ENCODE measurements around the gene PLCB1.

PLCB1 gene

DNA sequence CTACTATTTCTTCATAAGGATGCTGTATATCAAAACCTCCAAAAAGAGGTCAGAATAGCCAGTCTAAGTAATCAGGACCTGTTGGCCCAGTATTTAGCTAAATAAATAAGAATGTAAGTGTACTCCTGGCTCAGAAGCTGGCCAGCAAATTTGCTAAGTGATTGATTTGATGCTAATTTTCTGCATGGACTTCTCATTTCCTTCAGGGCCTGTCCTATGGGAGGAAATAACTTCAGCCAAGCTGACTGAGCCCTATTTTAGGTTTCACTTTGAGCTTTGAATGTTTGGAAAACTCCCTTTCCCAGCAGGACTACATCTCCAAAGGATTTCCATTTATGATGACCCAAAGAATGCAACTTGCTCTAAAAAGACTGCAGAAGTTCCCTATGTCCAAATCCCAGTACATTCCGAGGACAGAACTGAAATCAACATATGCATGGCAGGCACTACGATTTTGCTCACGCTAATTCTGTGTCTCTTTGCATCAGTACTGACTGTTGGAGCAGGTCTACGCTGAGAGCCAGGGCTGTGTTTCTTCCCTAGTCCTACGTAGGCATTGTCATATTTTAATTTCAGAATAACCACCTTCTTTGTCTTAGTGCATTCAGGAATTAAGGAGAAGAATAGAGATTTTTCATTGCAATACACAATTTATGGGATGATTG, 495.4 kb downstream of the PLCB1 start:
- 0 out of 2 replicates have a peak, but pooled peaks cover 3% of the 10 kb centered on the region for H3K36me3 ChIP-seq (ENCODE audit: insufficient read depth, low read length)
- H3K4me3 ChIP-seq (ENCODE audit: low read depth in 1 of 2, low read length in 2 of 2), result no peak overlapping the region
- H3K4me1 ChIP-seq (ENCODE audit: insufficient read depth, low read length), result no peaks in the 10 kb centered on the region
- no peak for ATAC-seq (ENCODE audit: insufficient read depth, low read depth)
- H3K27me3 ChIP-seq (ENCODE audit: insufficient read depth, low read length, poor library complexity), result no peaks in the 10 kb centered on the region
- no peak overlapping the region for H3K9ac ChIP-seq (ENCODE audit: low read depth, low read length)
- no peak overlapping the region for H2AFZ ChIP-seq (ENCODE audit: low read depth, low read length)
- TF ChIP-seq, protein P1, sequence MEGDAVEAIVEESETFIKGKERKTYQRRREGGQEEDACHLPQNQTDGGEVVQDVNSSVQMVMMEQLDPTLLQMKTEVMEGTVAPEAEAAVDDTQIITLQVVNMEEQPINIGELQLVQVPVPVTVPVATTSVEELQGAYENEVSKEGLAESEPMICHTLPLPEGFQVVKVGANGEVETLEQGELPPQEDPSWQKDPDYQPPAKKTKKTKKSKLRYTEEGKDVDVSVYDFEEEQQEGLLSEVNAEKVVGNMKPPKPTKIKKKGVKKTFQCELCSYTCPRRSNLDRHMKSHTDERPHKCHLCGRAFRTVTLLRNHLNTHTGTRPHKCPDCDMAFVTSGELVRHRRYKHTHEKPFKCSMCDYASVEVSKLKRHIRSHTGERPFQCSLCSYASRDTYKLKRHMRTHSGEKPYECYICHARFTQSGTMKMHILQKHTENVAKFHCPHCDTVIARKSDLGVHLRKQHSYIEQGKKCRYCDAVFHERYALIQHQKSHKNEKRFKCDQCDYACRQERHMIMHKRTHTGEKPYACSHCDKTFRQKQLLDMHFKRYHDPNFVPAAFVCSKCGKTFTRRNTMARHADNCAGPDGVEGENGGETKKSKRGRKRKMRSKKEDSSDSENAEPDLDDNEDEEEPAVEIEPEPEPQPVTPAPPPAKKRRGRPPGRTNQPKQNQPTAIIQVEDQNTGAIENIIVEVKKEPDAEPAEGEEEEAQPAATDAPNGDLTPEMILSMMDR (IDR thresholded peaks at IDR 0.05; ENCODE audit: borderline replicate concordance, extremely low read depth, low read length, poor library complexity, severe bottlenecking), result no peak
- TF ChIP-seq EZH2 (IDR thresholded peaks at IDR 0.05; ENCODE audit: borderline replicate concordance, low read depth, low read length, severe bottlenecking), result no peak
- H3K27ac ChIP-seq (ENCODE audit: low read length), result no peak overlapping the region
- H4K20me1 ChIP-seq (ENCODE audit: insufficient read depth, low read length), result peaks cover 2% of the 10 kb centered on the region; the same call in 1 of the 2 replicates
- no peak overlapping the region for H3K4me2 ChIP-seq (ENCODE audit: insufficient read depth, low read length)
- H3K79me2 ChIP-seq (ENCODE audit: insufficient read depth, low read length), result no peaks in the 10 kb centered on the region
- H3K9me3 ChIP-seq (ENCODE audit: insufficient read depth, low read length, severe bottlenecking), result no peaks in the 10 kb centered on the region
- no peak for DNase-seq

- no peaks in the 10 kb centered on the region for H3K27me3 ChIP-seq (ENCODE audit: insufficient read depth, low read length, poor library complexity)
- no peaks in the 10 kb centered on the region for H3K9me3 ChIP-seq (ENCODE audit: insufficient read depth, low read length, severe bottlenecking)
- no peak overlapping the region for H3K27ac ChIP-seq (ENCODE audit: low read length)
- no peak overlapping the region for H3K4me2 ChIP-seq (ENCODE audit: insufficient read depth, low read length)
- no peaks in the 10 kb centered on the region for H3K4me1 ChIP-seq (ENCODE audit: insufficient read depth, low read length)
- 0 out of 2 replicates have a peak, but pooled peaks cover 3% of the 10 kb centered on the region for H3K36me3 ChIP-seq (ENCODE audit: insufficient read depth, low read length)
- no peaks in the 10 kb centered on the region for H3K79me2 ChIP-seq (ENCODE audit: insufficient read depth, low read length)
- TF ChIP-seq, protein P1 (IDR thresholded peaks at IDR 0.05; ENCODE audit: borderline replicate concordance, extremely low read depth, low read length, poor library complexity, severe bottlenecking), result no peak
- no peak for TF ChIP-seq EZH2 (IDR thresholded peaks at IDR 0.05; ENCODE audit: borderline replicate concordance, low read depth, low read length, severe bottlenecking)
- no peak overlapping the region for H2AFZ ChIP-seq (ENCODE audit: low read depth, low read length)
- H4K20me1 ChIP-seq (ENCODE audit: insufficient read depth, low read length), result no peaks in the 10 kb centered on the region
- no peak overlapping the region for H3K4me3 ChIP-seq (ENCODE audit: low read depth in 1 of 2, low read length in 2 of 2)
- ATAC-seq (ENCODE audit: insufficient read depth, low read depth) (no peak), DNase-seq (no peak)
- H3K9ac ChIP-seq (ENCODE audit: low read depth, low read length), result no peak overlapping the region
Measured at GRCh38 chr20:8631271-8631670, 499.2 kb downstream of the PLCB1 start.

GRCh38 chr20:8633366-8633765, 501.3 kb downstream of the PLCB1 start:
- H3K79me2 ChIP-seq (ENCODE audit: insufficient read depth, low read length), result no peaks in the 10 kb centered on the region
- ATAC-seq (ENCODE audit: insufficient read depth, low read depth) (no peak), DNase-seq (no peak)
- H3K27ac ChIP-seq (ENCODE audit: low read length), result no peak overlapping the region
- no peaks in the 10 kb centered on the region for H3K9me3 ChIP-seq (ENCODE audit: insufficient read depth, low read length, severe bottlenecking)
- TF ChIP-seq, protein P1 (IDR thresholded peaks at IDR 0.05; ENCODE audit: borderline replicate concordance, extremely low read depth, low read length, poor library complexity, severe bottlenecking), result no peak
- TF ChIP-seq EZH2 (IDR thresholded peaks at IDR 0.05; ENCODE audit: borderline replicate concordance, low read depth, low read length, severe bottlenecking), result no peak
- no peaks in the 10 kb centered on the region for H3K4me1 ChIP-seq (ENCODE audit: insufficient read depth, low read length)
- H2AFZ ChIP-seq (ENCODE audit: low read depth, low read length), result no peak overlapping the region
- no peak overlapping the region for H3K9ac ChIP-seq (ENCODE audit: low read depth, low read length)
- H3K27me3 ChIP-seq (ENCODE audit: insufficient read depth, low read length, poor library complexity), result no peaks in the 10 kb centered on the region
- H4K20me1 ChIP-seq (ENCODE audit: insufficient read depth, low read length), result no peaks in the 10 kb centered on the region
- H3K4me3 ChIP-seq (ENCODE audit: low read depth in 1 of 2, low read length in 2 of 2), result no peak overlapping the region
- no peak overlapping the region for H3K4me2 ChIP-seq (ENCODE audit: insufficient read depth, low read length)
- 0 out of 2 replicates have a peak, but pooled peaks cover under 1% of the 10 kb centered on the region for H3K36me3 ChIP-seq (ENCODE audit: insufficient read depth, low read length)
